ENCODE measurements around the gene PDXDC1.
"Not testable (repeated sequence)": the region's sequence is repeated elsewhere in the genome, so short reads cannot be mapped to it uniquely, and the experiment has no call there.

PDXDC1 gene

DNA sequence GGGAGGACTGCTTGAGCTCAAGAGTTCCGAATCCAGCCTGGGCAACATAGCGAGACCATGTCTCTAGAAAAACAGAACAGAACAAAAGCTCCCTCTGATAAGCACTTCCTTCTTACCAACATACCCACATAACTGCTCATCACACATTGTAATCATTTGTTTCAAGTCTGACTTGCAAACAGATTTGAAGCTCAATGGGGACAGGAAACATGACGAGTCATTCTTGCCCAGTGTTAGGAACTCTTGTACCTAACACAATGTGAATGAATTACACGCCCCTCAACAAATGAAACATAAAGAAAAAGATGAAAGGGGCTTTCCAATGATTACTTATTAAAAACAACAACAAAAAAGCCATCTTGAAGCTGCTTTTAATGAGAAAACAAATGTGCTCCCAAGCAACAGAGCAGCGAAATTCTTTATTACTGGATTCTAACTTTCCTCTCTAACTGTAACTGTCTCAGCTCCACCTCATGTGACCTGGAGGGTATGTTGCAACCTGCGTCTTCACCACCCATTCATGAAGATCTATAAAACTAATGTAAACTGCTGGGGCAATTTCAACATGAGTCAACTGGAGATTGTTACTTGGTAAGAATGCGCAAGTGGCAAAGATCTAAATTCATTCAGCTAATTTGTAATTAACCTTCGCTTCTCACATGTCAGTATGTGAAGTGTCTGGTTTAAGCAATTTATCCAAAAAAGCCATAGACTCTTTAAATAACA lies 87.4 kb downstream of the PDXDC1 start:
- in situ Hi-C loops (cut with HindIII; ENCODE audit: low sequenced_read_pairs), result not testable (repeated sequence)

GRCh38 chr16:15065961-15066360 lies 91.1 kb downstream of the PDXDC1 start:
- in situ Hi-C loops (cut with HindIII; ENCODE audit: low sequenced_read_pairs), result not testable (repeated sequence)

DNA sequence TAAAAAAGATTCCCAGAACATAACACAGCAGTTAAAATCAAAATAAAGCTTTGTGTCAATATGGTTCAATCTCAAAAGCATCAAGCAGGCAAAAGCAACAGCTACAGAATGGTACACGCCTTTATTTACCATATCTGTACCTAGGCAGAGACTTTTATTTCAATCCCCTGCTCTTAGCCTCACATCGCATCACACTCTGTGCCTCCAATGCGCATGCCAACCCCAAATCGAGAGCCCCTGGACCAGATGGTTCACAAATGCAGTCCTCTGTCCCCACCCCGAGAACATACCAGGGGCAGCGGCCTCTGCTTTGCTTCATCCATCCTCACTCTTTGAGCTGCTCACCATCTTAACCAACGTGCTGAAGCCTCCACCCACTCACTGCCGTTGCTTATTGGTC lies 91.9 kb downstream of the PDXDC1 start:
- in situ Hi-C loops (cut with HindIII; ENCODE audit: low sequenced_read_pairs), result not testable (repeated sequence)

DNA sequence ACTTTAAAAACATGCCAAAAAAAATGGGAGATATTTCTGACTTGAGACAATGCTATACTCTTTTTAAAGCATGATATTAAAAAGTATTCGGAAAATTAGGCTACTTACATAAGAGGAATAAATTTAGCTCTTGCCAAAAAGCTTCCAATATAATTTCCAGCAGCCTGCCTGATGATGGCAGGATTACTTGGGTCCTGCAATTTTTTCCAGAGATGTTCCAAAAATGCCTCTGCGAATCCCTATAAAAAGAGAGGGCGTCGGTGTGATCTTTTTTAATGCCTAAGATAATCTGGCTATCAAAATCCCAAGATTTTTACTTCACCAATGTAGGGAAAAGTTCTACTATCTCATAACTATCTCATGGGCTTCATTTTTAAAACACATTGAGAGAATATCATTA lies 96.2 kb downstream of the PDXDC1 start:
- in situ Hi-C loops (cut with HindIII; ENCODE audit: low sequenced_read_pairs), result not testable (repeated sequence)

DNA sequence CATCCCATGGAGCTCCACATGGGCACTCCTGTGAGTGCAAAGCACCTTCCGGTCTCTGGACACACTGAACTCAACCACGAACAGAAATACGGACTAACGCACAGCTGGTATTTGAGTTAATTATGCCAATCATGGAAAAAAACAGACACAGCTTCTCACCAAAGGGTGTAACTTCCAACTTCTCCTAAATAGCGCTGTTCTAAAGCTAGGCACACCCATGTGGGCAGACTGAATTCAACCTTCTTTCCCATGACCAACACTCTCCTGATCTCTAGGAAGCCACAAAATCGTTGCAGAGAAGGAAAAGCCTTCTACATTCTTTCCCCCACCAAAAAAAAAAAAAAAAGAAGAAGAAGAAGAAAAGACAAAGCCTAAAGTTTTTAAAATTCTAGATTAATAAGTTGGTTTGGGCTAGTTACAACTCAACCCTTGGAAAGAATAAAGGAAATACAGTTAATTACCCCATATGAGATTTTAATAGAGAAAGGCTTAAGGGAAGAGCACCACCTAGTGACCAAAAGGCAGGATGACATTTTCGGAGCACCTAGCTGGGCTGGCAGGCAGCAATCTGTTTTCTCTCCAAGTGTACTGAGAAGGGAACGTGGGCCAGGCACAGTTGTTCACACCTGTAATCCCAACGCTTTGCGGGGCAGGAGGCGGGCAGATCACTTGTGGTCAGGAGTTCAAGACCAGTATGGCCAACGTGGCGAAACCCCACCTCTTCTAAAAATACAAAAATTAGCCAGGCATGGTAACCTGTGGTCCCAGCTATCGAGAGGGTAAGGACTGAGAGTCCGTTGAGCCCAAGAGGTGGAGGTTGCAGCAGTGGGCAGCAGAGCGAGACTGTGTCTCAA lies 97.3 kb downstream of the PDXDC1 start:
- in situ Hi-C loops (cut with HindIII; ENCODE audit: low sequenced_read_pairs), result not testable (repeated sequence)

DNA sequence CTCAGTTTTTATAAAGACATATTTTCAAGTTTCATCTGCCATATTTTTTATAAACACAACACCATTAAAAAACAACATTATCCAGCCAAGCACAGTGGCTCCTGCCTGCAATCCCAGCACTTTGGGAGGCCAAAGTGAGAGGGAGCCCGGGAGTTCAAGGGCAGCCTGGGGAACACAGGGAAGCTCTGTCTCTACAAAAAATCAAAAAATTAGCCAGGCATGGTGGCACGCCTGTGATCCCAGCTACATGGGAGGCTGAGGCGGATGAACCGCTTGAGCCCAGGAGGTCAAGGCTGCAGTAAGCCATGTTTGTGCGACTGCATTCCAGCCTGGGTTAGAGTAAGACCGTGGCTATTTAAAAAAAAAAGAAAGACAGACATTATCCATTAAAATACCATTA lies 98.3 kb downstream of the PDXDC1 start:
- in situ Hi-C loops (cut with HindIII; ENCODE audit: low sequenced_read_pairs), result no loop called here

DNA sequence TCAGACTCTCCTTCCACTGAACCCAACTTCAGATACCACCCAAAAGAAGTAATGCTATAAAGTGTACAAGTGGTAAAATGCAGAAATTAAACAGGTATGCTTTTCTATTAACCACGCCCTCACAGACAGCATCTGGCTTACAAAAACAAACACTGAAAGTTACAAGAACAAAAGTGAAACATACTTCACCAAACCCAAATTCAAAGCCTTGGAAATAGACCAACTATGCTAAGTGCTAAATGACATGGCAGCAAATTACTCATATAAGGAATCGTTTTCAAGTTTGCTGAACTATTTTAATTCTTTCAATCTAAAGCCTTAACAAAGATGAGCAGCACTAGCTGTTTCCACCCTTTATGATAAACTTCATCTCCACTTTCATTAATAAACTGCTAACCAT lies 101.3 kb downstream of the PDXDC1 start:
- in situ Hi-C loops (cut with HindIII; ENCODE audit: low sequenced_read_pairs), result not testable (repeated sequence)

- in situ Hi-C loops (cut with HindIII; ENCODE audit: low sequenced_read_pairs), result not testable (repeated sequence)
These were observed 106.1 kb downstream of the PDXDC1 start for GRCh38 chr16:15080883-15081282.

DNA sequence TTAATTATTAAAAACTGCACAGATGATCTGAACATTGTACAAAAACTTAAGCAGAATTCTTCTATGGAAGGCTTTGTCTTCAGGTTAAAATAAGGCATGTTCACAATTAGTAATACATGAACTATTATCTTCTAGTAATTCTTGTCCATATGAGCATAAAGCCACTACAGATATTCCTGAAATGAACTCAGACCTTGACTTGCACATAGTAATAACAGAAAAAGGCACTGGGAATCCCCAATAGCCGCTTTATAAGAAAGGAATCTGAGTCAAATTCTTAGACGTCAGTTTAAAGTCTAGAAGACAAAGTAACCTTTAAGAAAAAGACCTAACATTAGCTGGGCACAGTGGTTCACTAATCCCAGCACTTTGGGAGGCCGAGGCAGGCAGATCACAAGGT lies 108.0 kb downstream of the PDXDC1 start:
- in situ Hi-C loops (cut with HindIII; ENCODE audit: low sequenced_read_pairs), result not testable (repeated sequence)

- in situ Hi-C loops (cut with HindIII; ENCODE audit: low sequenced_read_pairs), result not testable (repeated sequence)
These were observed 115.9 kb downstream of the PDXDC1 start for GRCh38 chr16:15090663-15091269.

DNA sequence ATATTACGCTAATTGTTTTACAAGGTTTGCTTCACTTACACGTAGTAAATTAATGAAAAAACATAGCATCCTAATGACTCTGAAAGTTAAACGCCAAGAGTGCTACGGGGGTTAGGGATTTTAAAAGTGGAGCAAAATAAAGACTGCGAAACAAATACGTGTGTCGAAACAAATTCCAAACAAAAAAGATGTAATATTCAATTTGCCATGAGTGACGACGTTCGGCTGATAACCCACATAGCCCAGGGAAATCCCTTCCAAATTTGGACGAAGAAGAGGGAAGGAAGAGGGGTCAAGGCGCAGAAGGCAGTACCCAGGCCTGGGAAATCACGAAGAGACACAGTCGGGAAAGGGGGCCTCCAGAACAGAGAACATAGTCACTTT lies 118.7 kb downstream of the PDXDC1 start:
- in situ Hi-C loops (cut with HindIII; ENCODE audit: low sequenced_read_pairs), result not testable (repeated sequence)

DNA sequence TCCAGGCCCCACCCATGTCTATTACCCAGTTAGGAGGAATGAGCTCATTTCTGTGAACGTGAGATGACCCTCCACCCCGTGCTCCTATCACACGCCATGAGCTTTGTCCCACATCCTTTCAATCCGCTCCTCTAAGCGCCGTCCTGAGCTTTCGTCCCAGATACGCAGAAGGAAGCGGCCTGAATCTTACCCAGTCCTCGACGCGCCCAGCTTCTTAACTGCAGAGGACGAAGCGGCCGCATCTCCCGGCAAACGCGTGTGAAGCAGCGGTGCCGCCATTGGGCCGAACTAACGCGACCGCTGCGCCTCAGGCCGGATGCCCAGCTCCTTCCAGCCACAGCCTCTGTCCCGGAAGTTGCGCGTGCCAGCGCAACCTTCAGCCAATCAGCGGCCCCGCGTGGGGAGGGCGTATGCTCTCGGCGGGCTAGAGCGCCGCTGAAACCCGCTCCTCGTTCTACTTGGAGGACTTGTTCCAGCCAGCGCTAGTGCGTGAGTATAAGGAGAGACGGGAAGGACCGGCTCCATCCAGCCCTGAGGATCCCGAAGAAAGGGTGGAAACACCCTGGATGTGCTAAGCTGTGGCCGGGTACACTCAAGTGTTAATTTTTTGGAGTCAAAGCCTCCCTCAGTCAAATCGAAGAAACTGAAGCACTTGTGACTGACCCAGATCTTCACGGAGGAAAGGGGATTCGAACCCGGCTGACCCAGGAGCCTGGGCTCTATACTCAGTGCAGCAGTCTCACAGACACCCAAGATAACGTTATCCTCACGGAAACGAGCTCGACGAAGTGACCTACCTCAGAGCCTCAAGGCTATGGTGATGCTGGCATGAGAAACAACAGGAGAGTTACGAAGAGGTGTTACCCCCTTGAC lies 119.4 kb downstream of the PDXDC1 start, which contains the start of gene RRN3:
RRN3 (minus strand) TSS at position 318 of the 873 bp plus-strand sequence; CDS start at position 279, 39 bp downstream.
- in situ Hi-C loops (cut with HindIII; ENCODE audit: low sequenced_read_pairs), result not testable (repeated sequence)

GRCh38 chr16:15096583-15096972 lies 121.8 kb downstream of the PDXDC1 start:
- in situ Hi-C loops (cut with HindIII; ENCODE audit: low sequenced_read_pairs), result not testable (repeated sequence)

GRCh38 chr16:15099366-15099909 lies 124.6 kb downstream of the PDXDC1 start:
- in situ Hi-C loops (cut with HindIII; ENCODE audit: low sequenced_read_pairs), result not testable (repeated sequence)

DNA sequence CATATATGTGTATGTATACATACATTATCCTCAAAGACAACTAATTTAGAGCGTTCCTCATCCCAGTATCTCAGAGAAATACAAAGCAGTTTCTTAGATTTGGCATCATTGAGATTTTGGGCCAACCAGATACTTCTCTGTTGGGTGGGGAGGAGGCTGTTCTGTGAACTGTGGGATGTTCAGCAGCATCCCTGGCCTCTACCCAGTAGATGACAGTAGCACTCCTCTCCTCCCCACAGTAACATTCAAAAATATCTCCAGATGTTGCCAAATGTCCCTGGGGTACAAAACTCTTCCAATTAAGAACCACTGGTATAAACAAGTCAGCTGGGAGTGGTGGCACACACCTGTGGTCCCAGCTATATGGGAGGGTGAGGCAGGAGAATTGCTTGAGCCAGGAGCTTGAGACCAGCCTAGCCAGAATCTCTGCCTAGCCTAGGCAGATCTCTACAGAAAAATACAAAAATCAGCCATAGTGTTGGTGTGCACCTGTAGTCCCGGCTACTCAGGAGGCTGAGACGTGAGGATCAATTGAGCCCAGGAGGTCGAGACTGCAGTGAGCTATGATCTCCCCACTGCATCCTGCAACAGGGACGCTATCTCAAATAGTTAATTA lies 125.7 kb downstream of the PDXDC1 start:
- in situ Hi-C loops (cut with HindIII; ENCODE audit: low sequenced_read_pairs), result not testable (repeated sequence)

DNA sequence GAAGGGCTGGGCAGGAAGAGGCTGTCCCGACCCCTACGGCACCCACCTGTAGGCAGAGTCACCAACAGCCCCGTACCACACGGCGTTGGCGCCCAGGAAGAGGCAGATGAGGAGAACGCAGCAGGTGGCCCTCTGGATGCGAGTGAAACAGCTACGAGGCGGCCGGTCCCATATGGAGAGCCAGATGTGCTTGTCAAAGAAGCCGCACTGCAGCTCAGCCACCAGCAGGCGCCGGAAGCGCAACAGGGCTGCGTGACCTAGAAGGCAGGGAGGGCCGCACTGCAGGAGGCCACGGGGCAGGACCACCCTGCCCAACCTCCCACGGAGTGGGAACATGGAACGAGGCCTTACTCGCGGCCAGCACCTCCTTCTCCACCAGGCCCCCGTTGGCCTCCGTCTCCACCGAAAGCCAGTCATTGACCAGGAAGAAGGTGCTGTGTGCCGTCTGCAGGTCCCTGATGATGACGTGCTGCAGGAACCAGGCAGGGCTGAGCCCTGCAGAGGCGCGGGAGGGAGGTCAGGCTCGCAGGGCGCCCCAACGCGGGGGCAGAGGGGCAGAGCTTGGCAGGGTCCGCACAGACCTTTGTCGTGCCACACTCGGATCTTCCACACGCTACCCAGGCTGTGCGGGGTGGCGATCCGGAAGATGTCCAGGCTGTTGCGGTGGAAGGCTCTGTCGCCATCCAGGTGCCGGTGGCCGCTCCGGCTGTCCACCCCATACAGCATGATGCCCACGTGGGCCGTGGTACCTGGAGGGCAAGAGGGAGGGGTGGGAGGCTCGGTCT lies 153.0 kb downstream of the PDXDC1 start:
- in situ Hi-C loops (cut with HindIII; ENCODE audit: low sequenced_read_pairs), result not testable (repeated sequence)

DNA sequence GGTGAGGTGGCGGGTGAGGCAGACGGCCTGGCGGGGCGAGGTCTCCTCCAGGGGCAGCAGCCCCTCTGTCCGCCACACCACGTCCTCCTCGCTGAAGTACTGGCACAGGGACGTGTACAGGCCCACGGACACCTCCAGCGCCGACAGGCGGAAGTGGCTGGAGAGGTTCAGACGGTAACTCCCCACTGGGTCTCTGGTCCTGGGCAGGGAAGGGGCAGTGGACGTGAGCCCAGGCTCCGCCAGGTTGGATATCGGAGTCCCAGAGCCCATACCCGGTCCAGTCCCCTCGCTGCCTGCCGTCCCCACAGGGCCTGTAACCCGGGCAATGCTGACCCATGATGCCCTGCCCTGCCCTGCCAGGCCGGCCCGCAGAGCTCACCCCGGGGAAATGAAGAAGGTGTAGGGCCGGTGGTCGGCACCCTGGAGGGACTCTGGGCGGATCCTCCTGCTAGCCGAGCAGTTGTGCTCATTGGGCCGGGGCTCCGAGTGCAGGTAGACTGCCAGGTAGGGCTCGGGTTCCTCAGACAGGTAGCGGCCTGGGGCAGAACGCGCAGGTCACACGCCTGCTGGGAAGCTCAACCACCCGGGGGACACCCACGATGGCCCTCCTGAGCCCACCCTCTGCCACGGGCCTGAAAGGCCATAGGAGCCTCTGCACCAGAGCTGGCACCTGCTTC lies 155.6 kb downstream of the PDXDC1 start:
- in situ Hi-C loops (cut with HindIII; ENCODE audit: low sequenced_read_pairs), result not testable (repeated sequence)

GRCh38 chr16:15130943-15131700 lies 156.3 kb downstream of the PDXDC1 start:
- in situ Hi-C loops (cut with HindIII; ENCODE audit: low sequenced_read_pairs), result not testable (repeated sequence)

All from endothelial cell of hepatic sinusoid (primary cell).